ENCODE results near the gene MAGI1.

The MAGI1 gene

DNA sequence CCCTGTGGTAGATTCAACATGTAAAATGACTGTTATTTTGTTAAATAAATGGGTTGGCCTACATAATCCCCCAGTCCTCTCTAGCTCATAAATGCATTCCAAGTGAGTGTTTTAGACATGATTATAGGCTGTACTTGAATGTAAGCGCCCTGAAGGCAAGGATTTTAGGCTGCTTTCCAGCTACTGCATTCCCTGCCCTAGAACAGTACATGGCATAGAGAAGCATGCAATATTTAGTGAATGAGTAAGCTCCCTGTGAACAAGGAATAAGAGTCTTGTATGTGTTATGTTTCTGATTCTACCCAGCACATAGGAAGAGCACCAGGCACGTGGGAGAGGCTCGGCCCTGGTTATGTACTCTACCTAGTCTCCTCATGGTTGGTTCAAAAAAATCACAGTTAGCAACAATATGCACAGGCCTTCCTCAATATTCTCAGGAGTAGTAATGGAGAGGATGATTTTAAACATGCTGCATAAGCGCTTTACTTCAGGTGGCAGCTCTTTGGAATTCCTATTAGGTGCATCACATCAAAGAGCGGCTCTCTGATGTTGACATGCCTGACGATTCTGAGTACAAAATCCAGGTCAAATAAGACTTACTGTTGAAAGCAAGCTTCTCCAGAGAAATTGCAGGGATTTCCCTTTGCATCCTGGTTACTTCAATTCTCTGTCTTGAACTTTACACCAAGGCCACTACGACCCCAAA, 456.6 kb downstream of the MAGI1 start:
- DNase-seq (ENCODE audit: extremely low spot score), result no peak
- CTCF ChIA-PET, result interaction anchor here (0.5 to 1.0 kb wide), 2 partner anchors 12 to 45 kb away, joined by 3 to 4 read pairs; no protein-coding TSS in a partner anchor
- TF ChIP-seq LEF1 (IDR thresholded peaks at IDR 0.05; ENCODE audit: borderline replicate concordance), result no peak
- TF ChIP-seq FOXK2 (IDR thresholded peaks at IDR 0.05), result no peak
- no peak for TF ChIP-seq FOXA1 (IDR thresholded peaks at IDR 0.05)
- no peak for TF ChIP-seq ARNT (IDR thresholded peaks at IDR 0.05)
- TF ChIP-seq NFRKB (IDR thresholded peaks at IDR 0.05), result no peak
- TF ChIP-seq ZNF384 (IDR thresholded peaks at IDR 0.05), result no peak
- TF ChIP-seq, protein P1, sequence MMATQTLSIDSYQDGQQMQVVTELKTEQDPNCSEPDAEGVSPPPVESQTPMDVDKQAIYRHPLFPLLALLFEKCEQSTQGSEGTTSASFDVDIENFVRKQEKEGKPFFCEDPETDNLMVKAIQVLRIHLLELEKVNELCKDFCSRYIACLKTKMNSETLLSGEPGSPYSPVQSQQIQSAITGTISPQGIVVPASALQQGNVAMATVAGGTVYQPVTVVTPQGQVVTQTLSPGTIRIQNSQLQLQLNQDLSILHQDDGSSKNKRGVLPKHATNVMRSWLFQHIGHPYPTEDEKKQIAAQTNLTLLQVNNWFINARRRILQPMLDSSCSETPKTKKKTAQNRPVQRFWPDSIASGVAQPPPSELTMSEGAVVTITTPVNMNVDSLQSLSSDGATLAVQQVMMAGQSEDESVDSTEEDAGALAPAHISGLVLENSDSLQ (IDR thresholded peaks at IDR 0.05), result no peak
- no peak for TF ChIP-seq TARDBP (IDR thresholded peaks at IDR 0.05)
- no peak for TF ChIP-seq SP1 (IDR thresholded peaks at IDR 0.05)
- no peak for TF ChIP-seq CTBP1 (IDR thresholded peaks at IDR 0.05; ENCODE audit: borderline replicate concordance)
- no peak for TF ChIP-seq ELF4 (IDR thresholded peaks at IDR 0.05)
- TF ChIP-seq L3MBTL2 (conservative IDR thresholded peaks at IDR 0.05), result no peak
- TF ChIP-seq SUZ12 (IDR thresholded peaks at IDR 0.05), result no peak
- TF ChIP-seq BHLHE40 (IDR thresholded peaks at IDR 0.05; ENCODE audit: borderline replicate concordance), result no peak
- TF ChIP-seq FOXM1 (IDR thresholded peaks at IDR 0.05; ENCODE audit: borderline replicate concordance), result no peak
- TF ChIP-seq HDGF (IDR thresholded peaks at IDR 0.05; ENCODE audit: borderline replicate concordance), result no peak
- POLR2A ChIA-PET, result no interaction called here

DNA sequence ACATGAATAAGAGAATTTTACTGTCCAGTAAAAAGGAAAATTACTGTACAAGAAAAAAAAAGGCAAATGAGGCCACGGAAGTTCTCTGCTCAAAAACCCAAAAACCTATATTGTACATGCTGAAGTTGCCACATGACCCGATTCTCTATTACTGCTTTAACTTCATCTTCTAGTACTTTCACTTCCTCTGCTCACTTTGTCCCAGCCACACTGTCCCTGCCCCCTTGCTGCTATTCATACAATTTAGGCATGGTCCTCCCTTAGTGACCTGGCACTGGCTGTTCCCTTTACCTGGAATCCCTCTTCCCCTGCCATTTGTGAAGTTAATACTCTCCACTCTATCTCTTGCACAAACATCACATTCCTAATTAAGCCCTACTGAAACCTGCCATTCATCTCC, 457.4 kb downstream of the MAGI1 start:
- DNase-seq (ENCODE audit: extremely low spot score), result no peak
- TF ChIP-seq LEF1 (IDR thresholded peaks at IDR 0.05; ENCODE audit: borderline replicate concordance), result no peak
- TF ChIP-seq BHLHE40 (IDR thresholded peaks at IDR 0.05; ENCODE audit: borderline replicate concordance), result no peak
- no peak for TF ChIP-seq SUZ12 (IDR thresholded peaks at IDR 0.05)
- no peak for TF ChIP-seq FOXK2 (IDR thresholded peaks at IDR 0.05)
- no peak for TF ChIP-seq SP1 (IDR thresholded peaks at IDR 0.05)
- TF ChIP-seq CTBP1 (IDR thresholded peaks at IDR 0.05; ENCODE audit: borderline replicate concordance), result no peak
- no peak for TF ChIP-seq ZNF384 (IDR thresholded peaks at IDR 0.05)
- TF ChIP-seq L3MBTL2 (conservative IDR thresholded peaks at IDR 0.05), result no peak
- TF ChIP-seq, protein P1 (IDR thresholded peaks at IDR 0.05), result no peak
- TF ChIP-seq ARNT (IDR thresholded peaks at IDR 0.05), result no peak
- TF ChIP-seq ELF4 (IDR thresholded peaks at IDR 0.05), result no peak
- POLR2A ChIA-PET, result no interaction called here
- CTCF ChIA-PET, result no interaction called here

- TF ChIP-seq ARNT (IDR thresholded peaks at IDR 0.05) (no peak), HDGF (IDR thresholded peaks at IDR 0.05; ENCODE audit: borderline replicate concordance) (no peak), FOXK2 (IDR thresholded peaks at IDR 0.05) (no peak), ZNF384 (IDR thresholded peaks at IDR 0.05) (no peak), TARDBP (IDR thresholded peaks at IDR 0.05) (no peak)
- TF ChIP-seq, protein P1 (IDR thresholded peaks at IDR 0.05), result no peak
- DNase-seq (ENCODE audit: extremely low spot score), result no peak
- ChIA-PET POLR2A (no interaction called here), CTCF (no interaction called here)
These were observed 459.9 kb downstream of the MAGI1 start for GRCh38 chr3:65578861-65579260.

- CTCF ChIA-PET, result no interaction called here
- no peak for DNase-seq (ENCODE audit: extremely low spot score)
- TF ChIP-seq CTBP1 (IDR thresholded peaks at IDR 0.05; ENCODE audit: borderline replicate concordance), result no peak
- no peak for TF ChIP-seq ELF4 (IDR thresholded peaks at IDR 0.05)
- TF ChIP-seq L3MBTL2 (conservative IDR thresholded peaks at IDR 0.05), result no peak
- TF ChIP-seq FOXA1 (IDR thresholded peaks at IDR 0.05), result no peak
- no peak for TF ChIP-seq HDGF (IDR thresholded peaks at IDR 0.05; ENCODE audit: borderline replicate concordance)
- no peak for TF ChIP-seq TARDBP (IDR thresholded peaks at IDR 0.05)
- TF ChIP-seq SP1 (IDR thresholded peaks at IDR 0.05), result no peak
- POLR2A ChIA-PET, result no interaction called here
These were observed 460.8 kb downstream of the MAGI1 start for GRCh38 chr3:65577843-65578430.

DNA sequence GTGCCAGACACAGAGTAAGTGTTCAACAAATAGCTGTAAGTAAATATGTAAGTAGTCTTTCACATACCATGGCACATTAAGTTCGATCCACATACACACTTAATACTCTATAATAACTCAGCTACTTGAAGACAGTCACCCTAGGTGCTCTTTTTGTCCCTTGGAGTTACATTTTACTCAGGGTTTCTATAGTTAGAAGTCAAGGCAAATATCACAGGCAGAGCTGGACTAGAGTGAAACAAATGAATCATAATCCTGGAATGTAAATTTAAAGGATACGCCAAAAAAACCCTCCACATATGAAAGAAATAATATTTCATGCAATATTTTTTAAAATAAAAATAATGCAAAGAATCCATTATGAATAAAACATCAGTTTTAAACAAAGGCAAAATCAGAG, 461.8 kb downstream of the MAGI1 start:
- POLR2A ChIA-PET, result interaction anchor here (0.6 kb wide), 1 partner anchor 959 kb away, joined by 3 read pairs; no protein-coding TSS in a partner anchor
- TF ChIP-seq L3MBTL2 (conservative IDR thresholded peaks at IDR 0.05) (no peak), HDGF (IDR thresholded peaks at IDR 0.05; ENCODE audit: borderline replicate concordance) (no peak), ELF4 (IDR thresholded peaks at IDR 0.05) (no peak), FOXM1 (IDR thresholded peaks at IDR 0.05; ENCODE audit: borderline replicate concordance) (no peak), CTBP1 (IDR thresholded peaks at IDR 0.05; ENCODE audit: borderline replicate concordance) (no peak), ARNT (IDR thresholded peaks at IDR 0.05) (no peak), BHLHE40 (IDR thresholded peaks at IDR 0.05; ENCODE audit: borderline replicate concordance) (no peak)
- DNase-seq (ENCODE audit: extremely low spot score), result no peak
- CTCF ChIA-PET, result no interaction called here

GRCh38 chr3:65576228-65576627, 462.5 kb downstream of the MAGI1 start:
- no peak for DNase-seq (ENCODE audit: extremely low spot score)
- no peak for TF ChIP-seq TARDBP (IDR thresholded peaks at IDR 0.05)
- no peak for TF ChIP-seq FOXK2 (IDR thresholded peaks at IDR 0.05)
- POLR2A ChIA-PET, result no interaction called here
- CTCF ChIA-PET, result no interaction called here

Measured in HEK293T (cell line).